Measurements from ENCODE around the gene SPATA9. TPM values are rescaled to one million over a fixed set of nuclear protein-coding genes. Genes with fewer than 3 reads are reported as not detected.
A peak's percentile ranks its signal among the peaks of the same experiment; 100 is the strongest.
"Not testable (repeated sequence)": the region's sequence is repeated elsewhere in the genome, so short reads cannot be mapped to it uniquely, and the experiment has no call there.

SPATA9 gene
- total RNA-seq, 1 experiment from 2014 or later = 0.34 TPM

- Histone ChIP-seq H3K9me3 (no peaks in the 10 kb centered on the region; the same call in 1 of the 2 replicates), H3K36me3 (ENCODE audit: control insufficient read depth, insufficient read depth, low read length) (no peaks in the 10 kb centered on the region), H3K27me3 (replicated peaks; ENCODE audit: control insufficient read depth, insufficient read depth, low read length) (no peaks in the 10 kb centered on the region), H3K4me1 (peaks cover 43% of the 10 kb centered on the region), H3K4me3 (ENCODE audit: low read depth, low read length) (no peak overlapping the region)
- DNase-seq = peak; percentile 88 to 94
- peaks cover 12% of the 10 kb centered on the region for H3K9me3 Mint-ChIP-seq (ENCODE audit: unreplicated experiment)
- peaks cover 38% of the 10 kb centered on the region for H3K4me1 Mint-ChIP-seq (ENCODE audit: low read depth, unreplicated experiment)
- no peaks in the 10 kb centered on the region for H3K27me3 Mint-ChIP-seq (ENCODE audit: insufficient read depth, unreplicated experiment)
- BruUV-seq (replicated peaks) = no TSS peak
- POLR2A ChIA-PET = interaction anchor here (0.9 kb wide), 1 partner anchor 21 kb away, joined by 3 read pairs; the partner anchor contains the start of gene RHOBTB3
- H3K4me3 Mint-ChIP-seq (ENCODE audit: unreplicated experiment) = peak overlapping the region; percentile 61
- CTCF ChIA-PET = interaction anchor here (0.6 kb wide), 2 partner anchors 46 to 63 kb away, joined by 3 read pairs; partner anchors contain the start of gene RFESD
- peak overlapping the region; percentile 98 for H3K27ac Mint-ChIP-seq (ENCODE audit: unreplicated experiment)
- H3K36me3 Mint-ChIP-seq (ENCODE audit: insufficient read depth, unreplicated experiment) = peaks cover 19% of the 10 kb centered on the region
- intact Hi-C loops (cut with micrococcal nuclease; ENCODE audit: unreplicated experiment) = loop anchor here (1.0 kb wide), 1 partner anchor 37 kb away; no protein-coding TSS in a partner anchor
- no peak for TF ChIP-seq CTCF (IDR thresholded peaks at IDR 0.05; ENCODE audit: insufficient read depth in 1 of 2, low read depth in 1 of 2, low read length in 1 of 2, severe bottlenecking in 1 of 2, unreplicated experiment in 1 of 2)
Observed at GRCh38 chr5:95709967-95710650, 27.3 kb upstream of the SPATA9 start.

GRCh38 chr5:95708876-95709275 is 26.1 kb upstream of the SPATA9 start:
- H3K4me3 Mint-ChIP-seq (ENCODE audit: unreplicated experiment) = no peak overlapping the region
- Histone ChIP-seq H3K27me3 (replicated peaks; ENCODE audit: control insufficient read depth, insufficient read depth, low read length) (no peaks in the 10 kb centered on the region), H3K4me3 (ENCODE audit: low read depth, low read length) (no peak overlapping the region), H3K4me1 (peaks cover 35% of the 10 kb centered on the region), H3K36me3 (ENCODE audit: control insufficient read depth, insufficient read depth, low read length) (no peaks in the 10 kb centered on the region), H3K9me3 (no peaks in the 10 kb centered on the region; the same call in 1 of the 2 replicates)
- peaks cover 30% of the 10 kb centered on the region for H3K4me1 Mint-ChIP-seq (ENCODE audit: low read depth, unreplicated experiment)
- H3K27ac Mint-ChIP-seq (ENCODE audit: unreplicated experiment) = no peak overlapping the region
- intact Hi-C loops (cut with micrococcal nuclease; ENCODE audit: unreplicated experiment) = no loop called here
- H3K36me3 Mint-ChIP-seq (ENCODE audit: insufficient read depth, unreplicated experiment) = peaks cover 11% of the 10 kb centered on the region
- ChIA-PET CTCF (no interaction called here), POLR2A (no interaction called here)
- H3K9me3 Mint-ChIP-seq (ENCODE audit: unreplicated experiment) = peaks cover 3% of the 10 kb centered on the region
- BruUV-seq (replicated peaks) = no TSS peak
- no peaks in the 10 kb centered on the region for H3K27me3 Mint-ChIP-seq (ENCODE audit: insufficient read depth, unreplicated experiment)
- DNase-seq = no peak
- TF ChIP-seq CTCF (IDR thresholded peaks at IDR 0.05; ENCODE audit: insufficient read depth in 1 of 2, low read depth in 1 of 2, low read length in 1 of 2, severe bottlenecking in 1 of 2, unreplicated experiment in 1 of 2) = no peak

- POLR2A ChIA-PET; H3K36me3 ChIP-seq (ENCODE audit: control insufficient read depth, insufficient read depth, low read length); CTCF ChIA-PET; H3K27me3 ChIP-seq (replicated peaks; ENCODE audit: control insufficient read depth, insufficient read depth, low read length); H3K4me3 ChIP-seq (ENCODE audit: low read depth, low read length); H3K27me3 Mint-ChIP-seq (ENCODE audit: insufficient read depth, unreplicated experiment); H3K9me3 ChIP-seq; BruUV-seq (replicated peaks); H3K4me3 Mint-ChIP-seq (ENCODE audit: unreplicated experiment); DNase-seq; intact Hi-C loops (cut with micrococcal nuclease; ENCODE audit: unreplicated experiment); H3K27ac Mint-ChIP-seq (ENCODE audit: unreplicated experiment); H3K9me3 Mint-ChIP-seq (ENCODE audit: unreplicated experiment): not testable (repeated sequence)
- peaks cover 29% of the 10 kb centered on the region for H3K4me1 Mint-ChIP-seq (ENCODE audit: low read depth, unreplicated experiment)
- H3K36me3 Mint-ChIP-seq (ENCODE audit: insufficient read depth, unreplicated experiment) = peaks cover 10% of the 10 kb centered on the region
- peaks cover 26% of the 10 kb centered on the region for H3K4me1 ChIP-seq
Observed at GRCh38 chr5:95707534-95708188, 24.9 kb upstream of the SPATA9 start.

All from Caco-2 (cell line).